ENCODE measurements around the gene PYGM. TPM values are rescaled to one million over a fixed set of nuclear protein-coding genes. Genes with fewer than 3 reads are reported as not detected.

The PYGM gene
- total RNA-seq, 1 experiment from 2014 or later: 1.7 TPM

GRCh38 chr11:64801561-64802369, 42.0 kb upstream of the PYGM start:
- H3K4me3 ChIP-seq (replicated peaks in 1 of 2; ENCODE audit: low read depth in 1 of 2, low read length in 2 of 2): peak overlapping the region; percentile 73 to 83
- ChIA-PET CTCF (no interaction called here), POLR2A (interaction anchor here (1.0 kb wide), 1 partner anchor 12 kb away, joined by 6 read pairs; no protein-coding TSS in a partner anchor), RAD21 (ENCODE audit: low non-redundant PET in 1 of 2, low total read pairs in 2 of 2, uncharacterized antibody in 2 of 2, unreplicated experiment in 2 of 2) (no interaction called here)
- no peaks in the 10 kb centered on the region for H4K20me1 ChIP-seq (ENCODE audit: insufficient read depth)
- DNase-seq (ENCODE audit: low read depth, low spot score) (no peak), ATAC-seq (no peak)
- no peaks in the 10 kb centered on the region for H3K27me3 ChIP-seq (ENCODE audit: insufficient read depth, low read length)
- TF ChIP-seq ZBTB33 (IDR thresholded peaks at IDR 0.05; ENCODE audit: extremely low read depth, insufficient replicate concordance, low read length) (no peak), YY1 (IDR thresholded peaks at IDR 0.05; ENCODE audit: extremely low read depth, insufficient replicate concordance, low read depth, low read length) (no peak)
- peak overlapping the region; percentile 96 for H3K4me2 ChIP-seq (ENCODE audit: low read length)
- peaks cover 0 to 3% of the 10 kb centered on the region in 2 experiments; a peak in 1 of 4 replicates for H3K36me3 ChIP-seq (ENCODE audit: control insufficient read depth in 1 of 2, insufficient read depth in 2 of 2, low read length in 2 of 2)
- H2AFZ ChIP-seq (ENCODE audit: low read depth, low read length, poor library complexity, severe bottlenecking): no peak overlapping the region
- no peaks in the 10 kb centered on the region; the same call in 1 of the 2 replicates for H3K79me2 ChIP-seq (ENCODE audit: insufficient read depth, low read length)
- H3K9ac ChIP-seq (ENCODE audit: low read length): peak overlapping the region; percentile 73
- intact Hi-C loops (cut with micrococcal nuclease): no loop called here
- no TSS peak for BruUV-seq (replicated peaks)
- H3K27ac ChIP-seq (ENCODE audit: low read depth, low read length): peak overlapping the region; percentile 92
- H3K9me2 ChIP-seq (ENCODE audit: insufficient read depth): no peaks in the 10 kb centered on the region
- H3K4me1 ChIP-seq (ENCODE audit: control insufficient read depth in 1 of 2, insufficient read depth in 2 of 2, low read length in 2 of 2): peaks cover 28 to 53% of the 10 kb centered on the region in 2 experiments
- H3K9me3 ChIP-seq (ENCODE audit: control insufficient read depth in 1 of 2, insufficient read depth in 1 of 2, low read depth in 1 of 2, low read length in 2 of 2): no peaks in the 10 kb centered on the region

- Histone ChIP-seq H3K9ac (ENCODE audit: low read length) (no peak overlapping the region), H3K27me3 (ENCODE audit: insufficient read depth, low read length) (no peaks in the 10 kb centered on the region), H2AFZ (ENCODE audit: low read depth, low read length, poor library complexity, severe bottlenecking) (no peak overlapping the region), H3K4me3 (replicated peaks in 1 of 2; ENCODE audit: low read depth in 1 of 2, low read length in 2 of 2) (no peak overlapping the region), H3K4me2 (ENCODE audit: low read length) (no peak overlapping the region), H4K20me1 (ENCODE audit: insufficient read depth) (no peaks in the 10 kb centered on the region), H3K36me3 (ENCODE audit: control insufficient read depth in 1 of 2, insufficient read depth in 2 of 2, low read length in 2 of 2) (no peaks in the 10 kb centered on the region; a peak in 1 of 4 replicates), H3K9me2 (ENCODE audit: insufficient read depth) (no peaks in the 10 kb centered on the region), H3K27ac (ENCODE audit: low read depth, low read length) (peak overlapping the region; percentile 92; the same call in 1 of the 2 replicates), H3K79me2 (ENCODE audit: insufficient read depth, low read length) (no peaks in the 10 kb centered on the region; the same call in 1 of the 2 replicates), H3K9me3 (ENCODE audit: control insufficient read depth in 1 of 2, insufficient read depth in 1 of 2, low read depth in 1 of 2, low read length in 2 of 2) (no peaks in the 10 kb centered on the region), H3K4me1 (ENCODE audit: control insufficient read depth in 1 of 2, insufficient read depth in 2 of 2, low read length in 2 of 2) (peaks cover 28 to 53% of the 10 kb centered on the region in 2 experiments)
- BruUV-seq (replicated peaks): no TSS peak
- no peak for DNase-seq (ENCODE audit: low read depth, low spot score)
- ATAC-seq: no peak
- ChIA-PET RAD21 (ENCODE audit: low non-redundant PET in 1 of 2, low total read pairs in 2 of 2, uncharacterized antibody in 2 of 2, unreplicated experiment in 2 of 2) (no interaction called here), CTCF (no interaction called here), POLR2A (interaction anchor here (1.8 kb wide), 1 partner anchor 22 kb away, joined by 6 read pairs; the partner anchor contains the start of gene SF1)
- intact Hi-C loops (cut with micrococcal nuclease): no loop called here
- TF ChIP-seq EZH2 (IDR thresholded peaks at IDR 0.05) (no peak), EZH2phosphoT487 (IDR thresholded peaks at IDR 0.05; ENCODE audit: borderline replicate concordance) (no peak), SIN3A (IDR thresholded peaks at IDR 0.05; ENCODE audit: low read depth) (no peak), POLR2AphosphoS5 (IDR thresholded peaks at IDR 0.05; ENCODE audit: low read depth, low read length) (no peak), REST (IDR thresholded peaks at IDR 0.05; ENCODE audit: low read depth) (no peak), RAD21 (IDR thresholded peaks at IDR 0.05; ENCODE audit: low read depth) (no peak), CEBPB (IDR thresholded peaks at IDR 0.05; ENCODE audit: low read depth) (no peak), ELF1 (IDR thresholded peaks at IDR 0.05; ENCODE audit: borderline replicate concordance, low read depth) (no peak), ZBTB33 (IDR thresholded peaks at IDR 0.05; ENCODE audit: extremely low read depth, insufficient replicate concordance, low read length) (no peak)
Observed at GRCh38 chr11:64801158-64801464, 41.3 kb upstream of the PYGM start.

All from HCT116 (cell line).